GM12878 (cell line): ENCODE results near the gene CELF3. TPM values are rescaled to one million over a fixed set of nuclear protein-coding genes. Genes with fewer than 3 reads are reported as not detected.

ENCODE experiments used
- CBX5 ChIP-seq: sonication (generic); IDR thresholded peaks from 2 replicates; pipeline ENCODE4 v1.6.1; 2016; ENCODE audit warnings: low read depth, moderate library complexity, mild to moderate bottlenecking, inconsistent platforms
- E2F8 ChIP-seq: fragments of 450-650 bp; IDR thresholded peaks from 2 replicates; pipeline ENCODE4 v1.6.1; 2018; ENCODE audit warnings: mild to moderate bottlenecking, low read depth, moderate library complexity; ENCODE audit not compliant: partially characterized antibody
- EGR1 ChIP-seq, 2 experiments: IDR thresholded peaks; 1 replicate in 1 of 2; 2 replicates in 1 of 2; pipeline ENCODE4 v1.6.1; 2011 to 2012; ENCODE audit warnings: low read depth in 2 of 2, low read length in 2 of 2, borderline replicate concordance in 1 of 2, mild to moderate bottlenecking in 1 of 2, moderate library complexity in 1 of 2
- ESRRA ChIP-seq: IDR thresholded peaks from 2 replicates; pipeline ENCODE4 v1.6.1; 2012; ENCODE audit warnings: mild to moderate bottlenecking, low read length, improper control_type of control experiment
- ETV6 ChIP-seq, 2 experiments: fragments of 450-650 bp in 1 of 2; IDR thresholded peaks in 1 of 2; conservative IDR thresholded peaks in 1 of 2; 2 replicates each; pipeline ENCODE4 v1.6.1; 2014; ENCODE audit warnings: antibody characterized with exemption in 1 of 2, borderline replicate concordance in 1 of 2, low read depth in 1 of 2, mild to moderate bottlenecking in 1 of 2, moderate library complexity in 1 of 2
- IRF5 ChIP-seq: fragments of 450-650 bp; IDR thresholded peaks from 2 replicates; pipeline ENCODE4 v1.6.1; 2017; ENCODE audit warnings: borderline replicate concordance
- KLF5 ChIP-seq: fragments of 450-650 bp; IDR thresholded peaks from 2 replicates; pipeline ENCODE4 v1.6.1; 2014; ENCODE audit warnings: mild to moderate bottlenecking; ENCODE audit not compliant: partially characterized antibody
- NFIC ChIP-seq: IDR thresholded peaks from 2 replicates; pipeline ENCODE4 v1.6.1; 2012; ENCODE audit warnings: low read depth, mild to moderate bottlenecking, inconsistent platforms, low read length, moderate library complexity
- NR2C1 ChIP-seq: fragments of 450-650 bp; IDR thresholded peaks from 2 replicates; pipeline ENCODE4 v1.6.1; 2017; ENCODE audit warnings: antibody characterized with exemption, mild to moderate bottlenecking, moderate library complexity
- POLR2AphosphoS5 ChIP-seq: IDR thresholded peaks from 2 replicates; pipeline ENCODE4 v1.6.1; 2011; ENCODE audit warnings: mild to moderate bottlenecking, low read length, inconsistent platforms
- RELA ChIP-seq: fragments of 450-650 bp; IDR thresholded peaks from 2 replicates; pipeline ENCODE4 v1.8.0; 2014; ENCODE audit warnings: borderline replicate concordance; ENCODE audit not compliant: partially characterized antibody
- RFX5 ChIP-seq: IDR thresholded peaks from 2 replicates; pipeline ENCODE4 v1.6.1; 2011; ENCODE audit warnings: low read depth, low read length, improper control_type of control experiment
- SUZ12 ChIP-seq: fragments of 200-600 bp; sonication (generic); IDR thresholded peaks from one replicate; pipeline ENCODE4 v1.6.1; 2018; ENCODE audit warnings: antibody characterized with exemption, mild to moderate bottlenecking; ENCODE audit not compliant: unreplicated experiment
- WRNIP1 ChIP-seq: IDR thresholded peaks from 2 replicates; pipeline ENCODE4 v1.6.1; 2011; ENCODE audit warnings: low read depth, low read length, improper control_type of control experiment, borderline replicate concordance
- ZSCAN29 ChIP-seq: fragments of 450-650 bp; IDR thresholded peaks from 2 replicates; pipeline ENCODE4 v1.6.1; 2017; ENCODE audit warnings: mild to moderate bottlenecking, moderate library complexity
- polyA plus RNA-seq, 11 experiments: library from polyadenylated mRNA; depleted of rRNA in 4 of 11; unstranded in 6 of 11; stranded (reverse) in 5 of 11; fragments of >200 nt; fragmentation: Nextera tagmentation in 4 of 11; fragmentation: Illumina TruSeq in 1 of 11; extraction: Ambion mirVana in 4 of 11; extraction: Trizol in 1 of 11; gene quantifications; 1 replicate in 1 of 11; 2 replicates in 10 of 11; pipeline versions ENCODE4 v1.2.1 to v1.2.3, GENCODE V29; 2011 to 2016; ENCODE audit warnings: inconsistent platforms in 2 of 11, missing spikeins in 2 of 11, low read depth in 1 of 11
- total RNA-seq, 4 experiments: library from RNA; depleted of rRNA in 3 of 4; stranded (reverse); fragments of >200 nt in 3 of 4; fragmentation: Illumina TruSeq in 1 of 4; extraction: Trizol in 1 of 4; gene quantifications; 2 replicates each; pipeline versions ENCODE4 v1.2.1 to v1.2.3, GENCODE V29; 2013 to 2021

The CELF3 gene
- total and polyA plus RNA-seq, 10 of the 15 experiments (the other 5 are each of a cell fraction or from before 2014, with no cell fraction given): 0.09 TPM; not detected in 9

GRCh38 chr1:151728151-151729054, 11.8 kb upstream of the CELF3 start (continued):
- TF ChIP-seq E2F8 (no peak), ESRRA (no peak), NR2C1 (no peak), KLF5 (no peak), CBX5 (no peak), EGR1 (IDR thresholded peaks at IDR 0.05; ENCODE audit: borderline replicate concordance in 1 of 2, low read depth in 2 of 2, low read length in 2 of 2) (no peak), IRF5 (no peak), ZSCAN29 (no peak), POLR2AphosphoS5 (no peak), SUZ12 (no peak), WRNIP1 (no peak), RELA (no peak), RFX5 (no peak), NFIC (no peak), ETV6 (conservative IDR thresholded peaks at IDR 0.05 in 1 of 2, IDR thresholded peaks at IDR 0.05 in 1 of 2; ENCODE audit: borderline replicate concordance in 1 of 2, low read depth in 1 of 2) (no peak)
